ENCODE results near the gene HINT3.
"Not testable (repeated sequence)": the region's sequence is repeated elsewhere in the genome, so short reads cannot be mapped to it uniquely, and the experiment has no call there.

HINT3 gene

DNA sequence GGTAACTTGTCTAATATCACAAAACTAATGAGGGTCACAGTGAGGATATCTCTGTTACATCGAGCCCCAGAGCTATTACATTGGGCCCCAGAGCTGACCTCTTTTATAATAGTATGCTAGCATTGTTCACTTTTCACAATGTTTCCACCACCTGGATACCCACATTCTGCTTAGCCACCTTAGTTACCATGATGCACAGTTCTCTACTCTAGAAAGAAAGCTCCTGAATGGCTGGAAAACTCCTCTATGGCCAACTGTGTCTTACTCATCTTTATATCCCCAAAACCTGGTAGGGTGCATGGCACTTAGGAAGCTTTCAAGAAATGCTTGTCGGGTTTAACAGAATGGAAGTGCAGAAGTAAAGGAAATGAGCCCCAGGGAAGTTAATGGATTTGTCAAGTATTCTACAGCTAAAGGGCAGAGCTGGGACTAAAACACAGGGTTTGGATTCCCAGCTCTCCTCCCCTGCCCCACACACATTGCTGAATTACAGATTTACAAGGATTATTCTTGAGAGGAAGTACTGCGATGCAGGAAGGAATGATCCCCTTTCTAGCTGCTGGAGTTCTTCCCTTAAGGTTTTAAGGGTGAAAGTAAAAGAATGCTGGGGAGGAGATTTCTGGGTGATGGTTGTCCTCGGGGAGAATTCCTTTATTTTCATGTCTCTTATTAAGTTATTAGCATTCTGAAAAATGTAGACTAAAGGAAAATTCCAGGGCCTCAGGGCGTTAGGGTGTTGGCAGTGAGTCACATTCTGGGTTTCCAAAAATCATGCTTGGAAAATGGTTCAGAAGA is 16.1 kb upstream of the HINT3 start:
- DNase-seq, result no peak

DNA sequence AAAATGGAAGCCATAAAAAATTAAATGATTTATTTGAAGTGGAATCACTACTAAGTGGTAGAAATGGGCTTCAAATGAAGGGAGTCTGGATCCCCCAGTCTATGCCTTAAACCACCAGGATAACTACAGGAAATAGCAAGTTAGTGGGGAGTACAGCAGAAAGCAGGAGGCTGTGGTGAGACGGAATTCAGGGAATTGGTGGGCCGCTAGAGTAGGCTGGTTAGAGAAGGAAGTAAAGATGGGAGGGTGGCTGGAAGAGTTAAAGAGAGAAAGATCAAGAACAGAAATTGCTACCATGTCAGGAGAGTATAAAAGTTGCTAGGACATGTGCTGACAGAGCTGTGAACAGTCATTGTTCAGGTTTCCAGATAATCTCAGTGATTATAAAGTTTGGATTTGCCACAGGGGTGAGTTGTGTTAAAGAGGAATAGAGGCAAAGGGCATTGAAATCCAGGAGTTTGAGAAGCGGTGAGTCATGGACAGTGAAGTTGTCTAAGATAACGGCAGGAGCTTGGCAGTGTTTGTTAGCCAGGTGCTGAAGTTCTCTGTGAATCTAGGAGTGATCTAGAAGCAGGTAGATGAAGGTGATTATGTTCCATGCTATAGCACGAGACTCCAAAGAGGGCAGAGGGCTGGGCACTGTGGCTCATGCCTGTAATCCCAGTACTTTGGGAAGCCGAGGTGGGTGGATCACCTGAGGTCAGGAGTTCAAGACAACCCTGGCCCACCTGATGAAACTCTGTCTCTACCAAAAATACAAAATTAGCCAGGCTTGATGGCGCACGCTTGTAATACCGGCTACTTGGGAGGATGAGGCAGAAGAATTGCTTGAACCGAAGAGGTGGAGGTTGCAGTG is 13.7 kb upstream of the HINT3 start:
- no peak for DNase-seq

DNA sequence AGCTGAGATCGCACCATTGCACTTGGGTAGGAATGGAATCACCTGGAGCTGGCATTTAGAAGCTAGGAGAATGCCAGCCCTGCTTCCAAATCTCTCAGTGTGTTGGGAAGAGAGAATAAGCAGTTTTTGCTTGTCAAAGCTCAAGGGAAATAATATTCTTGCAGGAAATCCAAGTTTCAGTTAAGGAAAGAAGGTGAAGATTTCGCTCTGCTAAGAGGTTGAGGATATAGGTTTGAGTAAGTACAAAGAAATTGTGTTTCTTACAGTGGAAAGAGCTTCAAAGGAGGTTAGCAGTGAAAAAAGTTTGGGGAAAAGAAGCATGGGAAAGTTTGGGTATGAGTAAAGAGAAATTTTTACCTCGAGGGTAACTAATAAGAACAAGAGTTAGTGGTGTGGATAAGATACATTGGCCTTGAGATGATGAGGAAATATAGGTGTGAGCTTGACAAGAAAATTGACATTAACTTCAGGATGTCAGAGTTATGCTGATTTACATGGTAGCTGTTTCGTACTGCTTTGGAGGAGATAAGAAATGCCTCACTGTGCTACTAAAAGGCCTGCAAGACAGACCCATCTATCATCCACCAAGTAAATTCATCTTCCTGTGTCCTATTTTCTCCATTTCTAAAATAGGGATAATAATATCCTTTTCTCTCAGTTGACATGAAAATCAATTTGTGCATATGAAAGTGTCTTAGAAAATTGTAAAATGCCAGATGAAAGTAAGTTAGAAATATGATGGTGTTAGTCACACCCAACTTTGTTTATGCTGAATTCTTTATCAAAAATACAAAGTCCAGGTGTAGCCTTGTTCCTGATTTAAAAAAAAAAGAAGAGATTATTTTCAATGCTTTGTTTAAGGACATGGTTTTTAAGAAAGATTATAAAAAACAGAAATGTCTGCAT is 12.8 kb upstream of the HINT3 start:
- DNase-seq, result no peak

DNA sequence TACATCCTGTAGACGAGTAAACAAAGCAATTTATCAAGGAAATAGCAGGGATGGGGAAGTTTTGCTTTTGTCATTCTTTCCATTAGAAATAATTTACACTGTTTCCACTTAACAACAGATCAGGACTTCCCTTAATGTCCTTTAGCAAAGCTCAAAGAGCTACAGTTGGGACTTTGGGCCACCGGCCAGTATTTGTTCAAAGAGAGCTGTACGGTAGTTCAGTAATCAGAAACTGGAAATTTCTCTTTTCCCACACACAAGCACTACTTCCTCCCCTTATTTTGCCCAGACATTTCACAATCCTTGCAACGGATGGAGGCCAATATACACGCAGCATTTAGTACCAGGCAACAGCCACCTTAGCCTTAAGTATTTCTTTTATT is 12.1 kb upstream of the HINT3 start:
- DNase-seq, result no peak

DNA sequence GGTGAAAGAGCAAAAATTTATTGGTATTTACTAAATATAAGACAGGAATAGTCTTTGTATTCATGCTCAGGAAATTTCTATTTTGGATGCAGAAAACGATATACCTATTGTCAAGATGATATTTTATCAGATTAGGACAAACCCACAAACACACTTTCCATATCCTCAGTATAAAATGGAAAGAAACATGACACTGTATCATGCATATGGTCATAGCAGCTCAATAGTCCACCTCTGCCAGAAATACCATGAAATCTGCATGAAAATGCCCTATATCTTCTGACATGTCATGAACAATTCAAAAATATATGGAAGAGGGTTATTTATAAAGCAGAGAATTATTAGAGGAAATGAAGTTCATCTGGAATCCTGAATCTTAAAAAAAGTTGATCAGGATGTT is 11.7 kb upstream of the HINT3 start:
- no peak for DNase-seq

DNA sequence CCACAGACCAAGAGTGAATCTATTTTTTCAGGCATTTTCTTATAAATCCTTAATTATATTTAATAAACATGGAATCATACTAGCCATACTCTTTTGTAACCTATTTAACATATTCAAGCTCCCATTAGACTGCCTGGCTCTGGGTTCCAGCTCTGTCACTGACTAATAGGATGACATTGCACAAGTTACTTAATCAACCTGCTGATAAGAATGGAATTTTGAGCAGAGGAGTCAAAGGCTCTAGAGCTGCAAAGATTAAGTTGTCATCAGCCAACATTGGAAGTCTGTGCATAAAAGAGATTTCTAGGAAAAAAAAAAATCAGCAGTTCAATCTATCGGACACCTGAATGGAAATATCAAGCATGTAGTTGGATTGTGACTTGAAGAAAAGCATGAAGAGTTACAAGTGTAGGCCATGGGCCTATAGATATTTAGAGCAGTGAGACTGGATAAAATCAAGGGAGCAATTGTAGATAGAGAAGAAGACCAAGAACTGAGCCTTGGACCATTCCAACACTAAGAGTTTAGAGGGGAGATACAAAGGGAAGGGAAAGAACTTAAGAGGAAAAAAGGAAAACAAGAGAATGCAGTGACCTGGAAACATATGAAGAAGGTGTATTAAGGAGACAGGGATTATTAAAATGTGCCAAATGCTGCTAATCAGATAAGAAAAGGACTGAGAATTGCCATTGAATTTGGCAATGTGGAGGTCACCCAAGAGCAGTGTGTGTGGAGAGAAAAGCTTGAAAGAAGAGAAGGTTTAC is 11.0 kb upstream of the HINT3 start:
- no peak for DNase-seq

DNA sequence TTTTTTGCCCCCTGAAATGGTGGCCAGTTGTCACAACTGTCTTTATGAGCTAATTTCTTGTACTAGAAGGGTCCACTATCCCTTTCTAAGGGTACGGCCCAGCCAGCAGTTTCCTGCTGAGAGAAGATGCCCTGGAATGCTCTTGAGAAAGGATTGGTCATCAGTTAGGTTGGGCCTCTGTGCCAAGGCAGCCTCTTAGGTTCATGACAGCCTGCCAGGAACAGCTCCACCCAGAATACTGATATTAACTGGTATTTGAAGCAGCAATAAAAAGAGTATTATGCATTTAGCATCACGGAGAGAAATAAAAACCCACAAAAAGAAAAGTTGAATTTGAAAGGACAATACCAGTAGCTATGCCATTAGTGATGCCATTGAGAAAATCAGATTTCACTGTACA is 9.0 kb upstream of the HINT3 start:
- DNase-seq, result no peak

DNA sequence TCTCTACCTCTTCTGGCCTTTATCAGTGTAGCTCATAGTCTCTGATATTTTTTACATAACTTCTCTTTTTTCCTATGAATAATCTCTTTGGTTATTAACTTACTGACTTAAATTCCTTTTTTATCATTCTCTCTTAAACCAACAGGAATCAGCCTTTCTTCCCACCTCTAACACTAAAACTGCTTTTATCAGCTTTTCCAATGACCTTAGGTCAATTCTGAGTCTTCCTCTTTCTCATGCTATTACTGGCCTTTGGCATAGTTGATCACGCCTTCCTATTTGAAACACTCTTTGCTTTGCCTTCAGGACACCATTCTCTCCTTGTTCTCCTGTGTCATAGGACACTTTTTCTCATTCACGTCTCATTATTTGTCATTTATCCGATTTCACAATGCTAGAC is 8.1 kb upstream of the HINT3 start:
- DNase-seq, result no peak

DNA sequence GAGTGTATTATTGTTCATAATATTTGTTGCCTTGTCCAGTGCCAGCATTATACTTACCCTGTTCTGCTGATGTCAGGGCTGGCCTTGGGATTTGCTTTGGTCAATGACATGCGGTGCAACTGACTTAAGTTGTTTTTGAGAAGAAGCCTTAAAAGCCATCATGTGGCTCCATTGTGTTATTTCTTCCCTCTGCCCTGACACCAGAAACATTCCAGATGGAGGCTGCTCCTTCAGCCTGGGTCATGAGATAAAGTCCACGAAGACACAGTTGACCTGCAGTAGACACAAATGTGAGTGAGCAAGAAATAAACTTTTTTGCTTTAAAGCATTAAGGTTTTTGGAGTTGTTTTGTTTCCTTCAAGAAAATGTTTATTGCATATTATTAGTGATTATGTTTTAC is 7.5 kb upstream of the HINT3 start:
- no peak for DNase-seq

DNA sequence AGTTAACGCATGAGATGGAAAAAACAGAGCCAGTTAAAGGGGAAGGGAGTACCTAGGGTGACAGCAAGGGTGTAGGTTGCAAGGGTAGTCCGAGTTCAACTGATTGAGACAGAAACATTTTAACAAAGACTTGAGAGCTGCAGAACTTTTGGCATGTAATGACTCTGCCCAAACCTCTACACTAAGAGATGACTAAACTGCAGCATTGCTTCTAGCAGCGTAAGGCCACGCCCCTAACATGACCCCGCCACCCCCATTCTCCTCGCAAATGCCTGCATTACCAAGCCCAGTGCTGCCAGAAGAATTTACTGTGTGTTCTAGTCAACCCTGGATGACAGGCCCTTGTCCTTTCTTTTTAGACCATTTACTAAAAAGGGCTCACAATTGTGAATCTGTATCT is 6.3 kb upstream of the HINT3 start:
- no peak for DNase-seq

DNA sequence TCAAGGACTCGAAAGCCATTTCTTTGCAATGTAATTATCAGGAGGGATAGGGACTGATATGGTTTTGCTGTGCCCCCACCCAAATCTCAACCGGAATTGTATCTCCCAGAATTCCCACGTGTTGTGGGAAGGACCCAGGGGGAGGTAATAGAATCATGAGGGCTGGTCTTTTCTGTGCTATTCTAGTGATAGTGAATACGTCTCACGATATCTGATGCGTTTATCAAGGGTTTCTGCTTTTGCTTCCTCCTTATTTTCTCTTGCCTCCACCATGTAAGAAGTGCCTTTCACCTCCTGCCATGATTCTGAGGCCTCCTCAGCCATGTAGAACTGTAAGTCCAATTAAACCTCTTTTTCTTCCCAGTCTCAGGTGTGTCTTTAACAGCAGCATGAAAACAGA is 5.9 kb upstream of the HINT3 start:
- DNase-seq, result not testable (repeated sequence)

DNA sequence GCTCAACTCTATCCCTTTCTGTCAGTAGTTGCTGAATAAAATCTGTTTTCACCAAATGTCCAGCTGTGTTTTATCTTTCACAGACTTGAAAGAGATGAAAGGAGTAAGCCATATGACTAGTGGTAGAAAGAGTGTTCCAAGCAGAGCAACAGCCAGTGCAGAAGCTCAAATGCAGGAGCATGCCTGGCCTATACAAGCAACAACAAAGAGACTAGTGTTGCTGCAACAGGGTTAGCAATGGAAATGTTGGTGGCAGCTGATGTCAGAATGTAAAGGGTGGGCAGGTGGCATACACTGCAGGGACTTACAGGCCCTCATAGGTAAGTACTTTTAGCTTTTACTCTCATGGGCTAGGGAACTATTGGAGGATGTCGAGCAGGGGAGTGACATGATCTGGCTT is 5.2 kb upstream of the HINT3 start:
- DNase-seq, result no peak

DNA sequence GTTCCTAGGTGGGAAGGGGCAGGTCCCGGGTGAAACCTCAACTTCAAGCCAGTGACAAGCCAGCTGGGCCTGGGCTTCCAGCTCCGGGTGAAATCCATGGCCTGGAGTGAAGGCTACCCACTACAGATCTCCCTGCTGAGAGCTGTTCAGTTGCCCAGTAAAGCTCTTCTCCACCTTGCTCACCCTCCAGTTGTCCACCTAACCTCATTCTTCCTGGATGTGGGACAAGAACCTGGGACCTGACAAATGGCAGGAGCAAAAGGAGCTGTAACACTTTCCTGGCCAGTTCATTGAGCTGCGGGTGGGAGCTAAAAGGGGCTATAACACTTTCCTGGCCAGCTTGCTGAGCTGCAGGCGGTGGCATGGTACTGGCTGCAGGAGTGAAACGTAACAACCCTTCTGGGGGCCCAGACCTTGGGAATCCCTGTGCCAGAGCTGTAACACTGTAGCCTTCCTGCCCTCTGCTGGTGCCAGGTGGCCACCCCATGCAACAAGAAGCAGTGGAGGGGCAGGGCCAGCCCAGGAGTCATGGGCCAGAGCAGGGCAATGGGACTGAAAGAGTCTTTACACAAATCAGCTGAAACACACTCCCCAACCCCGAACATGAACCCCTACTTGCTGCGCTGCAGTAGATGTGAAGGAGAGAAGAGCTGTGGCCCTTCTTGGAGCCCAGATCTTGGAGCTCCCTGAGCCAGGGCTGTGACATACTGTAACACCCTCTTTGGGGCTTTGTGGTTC is 3.6 kb upstream of the HINT3 start:
- no peak for DNase-seq

DNA sequence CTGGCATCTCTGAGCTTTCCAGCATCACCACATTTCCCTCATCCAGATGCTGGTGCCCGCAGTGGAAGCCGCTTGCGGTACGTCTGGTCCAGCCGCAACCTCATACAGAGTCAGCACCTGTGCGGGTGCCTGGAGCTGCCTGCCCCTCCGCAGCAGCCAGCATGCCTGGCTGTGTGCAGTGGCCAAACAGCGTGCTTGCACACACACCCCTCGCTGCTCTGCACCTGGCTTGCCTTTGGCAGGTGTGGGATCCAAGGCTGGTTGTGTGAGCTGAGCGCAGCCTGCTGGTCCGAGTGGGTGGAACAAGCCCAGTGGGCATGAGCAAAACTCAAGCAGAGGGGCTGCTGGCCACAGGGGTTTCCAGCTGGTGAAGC is 3.1 kb upstream of the HINT3 start:
- no peak for DNase-seq

DNA sequence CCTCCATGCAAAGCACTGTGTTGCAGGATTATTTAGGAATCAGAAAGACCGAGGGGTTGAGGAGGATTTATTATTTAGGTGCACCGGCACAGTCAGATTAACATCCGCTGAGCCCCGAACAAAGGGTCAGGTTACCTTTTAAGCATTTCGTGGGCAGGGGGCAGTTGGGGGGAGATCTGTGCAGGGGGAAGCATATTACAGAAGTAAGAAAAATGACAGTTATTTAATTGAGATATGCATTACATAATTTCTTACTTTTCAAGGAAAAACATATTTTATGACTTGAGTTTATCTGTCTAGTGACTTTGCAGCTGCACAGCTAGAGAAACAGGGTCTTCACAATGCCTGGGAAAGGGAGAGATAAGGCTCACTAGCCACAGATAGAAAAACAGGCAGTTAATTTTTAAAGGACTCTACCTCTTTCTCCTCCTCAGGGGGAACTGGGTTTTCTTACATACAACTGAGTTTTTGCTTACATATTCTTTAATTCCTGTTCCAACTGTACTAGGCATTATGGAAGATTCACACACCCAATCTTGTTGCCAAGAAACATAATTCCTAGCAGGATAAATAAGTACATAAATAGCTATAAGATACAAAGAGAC is 1.7 kb upstream of the HINT3 start:
- no peak for DNase-seq

DNA sequence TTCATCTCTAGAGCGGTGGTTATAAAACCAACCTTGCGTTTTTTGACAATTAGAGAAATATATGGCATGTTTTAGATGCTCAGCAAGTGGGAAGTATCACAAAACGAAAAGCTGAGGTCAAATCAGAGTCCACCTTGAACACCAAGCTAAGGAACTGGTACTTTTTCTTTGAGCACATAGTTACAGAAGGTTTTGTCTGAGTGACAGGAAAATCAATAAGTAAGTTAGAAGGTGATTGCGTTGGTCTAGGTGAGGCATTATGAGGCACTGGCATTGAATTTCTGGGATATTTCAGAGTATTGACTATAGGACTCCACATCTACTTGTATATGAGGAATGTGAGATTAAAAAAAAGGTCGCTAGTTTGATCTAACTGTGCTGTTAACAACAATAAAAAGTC is 597 bp upstream of the HINT3 start:
- no peak for DNase-seq

DNA sequence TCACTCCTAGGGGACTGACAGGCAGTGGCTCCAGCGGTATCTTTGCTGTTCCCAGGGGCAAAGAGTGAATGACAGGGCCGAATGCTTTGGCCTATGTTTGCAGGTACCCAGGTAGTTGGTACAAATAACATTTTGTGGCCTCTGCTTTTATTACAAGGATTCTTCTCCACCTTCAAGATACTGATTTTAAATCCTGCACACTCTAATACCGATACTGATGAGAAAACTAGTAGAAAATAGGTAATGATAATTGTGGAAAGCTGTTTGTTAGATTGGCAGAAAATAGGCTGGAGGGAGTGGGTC is 772 bp downstream of the HINT3 start:
- no peak for DNase-seq

DNA sequence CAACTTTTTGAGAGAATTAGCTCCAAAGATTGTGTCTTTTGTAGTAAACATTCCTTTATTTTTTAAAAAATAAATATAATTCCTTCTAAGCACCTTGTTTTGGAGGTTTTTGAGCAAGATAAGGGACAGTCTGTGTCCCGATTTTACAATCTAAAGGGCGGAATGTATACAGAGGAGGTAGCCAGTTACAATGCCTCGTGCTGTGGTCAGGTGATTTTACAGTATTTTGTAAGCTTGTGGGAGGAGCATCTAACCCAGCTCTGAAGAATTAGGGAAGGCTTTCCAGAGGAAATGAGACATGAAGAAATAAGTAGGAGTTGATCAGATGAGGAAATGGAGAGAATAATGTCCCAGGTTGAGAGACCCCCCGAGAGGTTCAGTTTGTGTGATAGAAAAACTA is 1.3 kb downstream of the HINT3 start:
- DNase-seq, result no peak

DNA sequence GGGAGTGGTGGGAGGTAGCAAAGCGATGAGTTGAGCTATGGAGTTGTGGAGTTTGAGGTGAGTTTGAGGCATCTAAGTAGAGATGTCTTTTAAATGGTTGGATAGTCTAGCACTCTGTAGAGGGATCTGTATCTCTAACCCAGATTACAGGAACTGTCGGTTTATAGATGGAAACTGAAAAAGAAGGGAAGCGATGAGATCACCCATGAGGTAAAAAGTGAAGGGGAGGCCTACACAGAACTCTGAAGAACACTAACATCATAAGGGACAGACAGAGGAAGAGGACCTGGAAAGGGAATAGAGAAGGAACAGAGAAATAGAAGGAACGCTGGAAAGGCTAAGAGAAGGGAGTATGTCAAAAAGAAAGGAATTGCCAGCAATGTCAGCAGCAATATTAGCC is 2.5 kb downstream of the HINT3 start:
- no peak for DNase-seq

DNA sequence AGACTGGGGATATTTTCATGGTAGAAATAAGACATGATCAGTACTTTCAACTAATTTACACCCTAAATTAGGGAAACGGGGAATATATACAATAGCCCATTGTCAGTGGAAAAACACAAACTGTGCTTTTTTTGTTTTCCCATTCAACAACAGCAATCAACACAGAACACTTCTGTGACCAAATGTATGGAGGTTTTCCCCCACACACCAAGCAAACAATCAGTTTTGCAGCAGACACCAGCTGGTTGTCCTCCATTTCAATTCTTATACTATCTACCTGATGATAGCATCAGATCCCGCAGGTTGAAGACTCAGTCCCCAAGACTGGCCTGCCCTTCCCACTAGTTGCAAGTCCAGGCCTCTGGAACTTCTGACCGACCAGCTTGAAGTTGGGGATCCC is 4.5 kb downstream of the HINT3 start:
- DNase-seq, result no peak

DNA sequence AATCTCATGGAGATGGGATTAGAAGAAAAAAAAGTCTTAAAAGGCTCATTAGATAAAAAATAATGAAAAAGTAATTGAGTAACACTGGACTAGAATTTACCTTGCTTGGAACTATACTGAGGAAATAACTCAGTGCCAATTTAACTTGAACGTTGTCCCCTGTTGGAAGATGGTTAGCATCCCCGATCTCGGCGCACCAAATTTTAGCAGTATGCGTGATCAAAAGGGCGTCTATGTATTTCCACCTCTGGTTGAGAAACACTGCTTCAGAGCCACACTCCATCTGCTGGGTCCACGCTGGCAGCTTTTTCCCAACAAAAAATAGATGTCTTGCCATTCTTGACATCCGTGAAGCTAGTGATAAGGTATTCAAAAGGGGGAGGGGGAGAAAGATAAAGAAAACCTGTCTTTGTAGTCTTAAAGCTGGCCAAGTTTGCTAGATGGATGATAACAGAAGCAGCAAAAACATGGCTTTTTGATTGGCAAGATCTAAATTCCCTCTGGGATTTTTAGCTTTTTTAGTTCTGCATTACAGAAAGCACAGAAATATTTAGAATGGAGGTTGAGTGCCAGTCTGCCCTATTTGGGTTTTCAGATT is 6.4 kb downstream of the HINT3 start:
- DNase-seq, result no peak

Data from activated CD4-positive, alpha-beta T cell treated with anti-CD3 and anti-CD28 coated beads for 1 hour (primary cell).